Cardiac fibroblast (primary cell): ENCODE measurements around the gene RORC.

Source experiments
- DNase-seq, 2 donors: peaks; one replicate each; pipeline versions ENCODE4 v3.0.0 to v3.0.0-alpha.2; 2010; ENCODE audit warnings: low read depth in 2 of 2
- H3K4me3 ChIP-seq, 2 donors: replicated peaks in 1 of 2; 1 replicate in 1 of 2; 2 replicates in 1 of 2; pipeline ENCODE4 v1.5.1; 2011; ENCODE audit warnings: low read depth in 2 of 2, low read length in 2 of 2, mild to moderate bottlenecking in 2 of 2, moderate library complexity in 1 of 2
- CTCF ChIP-seq: IDR thresholded peaks from one replicate; pipeline ENCODE4 v1.5.1; 2011; ENCODE audit warnings: low read depth, mild to moderate bottlenecking, low read length, inconsistent platforms

RORC gene

GRCh38 chr1:151830055-151830454, 1.5 kb downstream of the RORC start:
- DNase-seq = no peak
- TF ChIP-seq CTCF = no peak
- no peak overlapping the region for H3K4me3 ChIP-seq

GRCh38 chr1:151829352-151830046, 2.1 kb downstream of the RORC start:
- no peak for DNase-seq

GRCh38 chr1:151828921-151829320, 2.7 kb downstream of the RORC start:
- no peak for TF ChIP-seq CTCF
- DNase-seq = peak in 1 of 2 donors; percentile 75
- no peak overlapping the region for H3K4me3 ChIP-seq

More at GRCh38 chr1:151829352-151830046, 2.1 kb downstream of the RORC start:
- TF ChIP-seq CTCF = no peak
- no peak overlapping the region for H3K4me3 ChIP-seq

GRCh38 chr1:151827853-151828252, 3.7 kb downstream of the RORC start:
- no peak overlapping the region for H3K4me3 ChIP-seq
- DNase-seq = no peak
- TF ChIP-seq CTCF = no peak

GRCh38 chr1:151825751-151826660, 5.6 kb downstream of the RORC start:
- no peak for DNase-seq
- TF ChIP-seq CTCF = no peak
- H3K4me3 ChIP-seq = no peak overlapping the region

GRCh38 chr1:151825204-151825603, 6.4 kb downstream of the RORC start:
- no peak for DNase-seq
- TF ChIP-seq CTCF = no peak
- H3K4me3 ChIP-seq = no peak overlapping the region
